Right renal pelvis (tissue), 4 donors: ENCODE data around the gene HOXC13. TPM values are rescaled to one million over a fixed set of nuclear protein-coding genes. Genes with fewer than 3 reads are reported as not detected.

Experiments used
- DNase-seq, 4 donors: peaks; one replicate each; pipeline ENCODE4 v3.0.0-alpha.2; 2013; ENCODE audit warnings: low read depth in 4 of 4, low spot score in 3 of 4, missing footprints in 1 of 4
- polyA plus RNA-seq, 4 donors: library from polyadenylated mRNA; unstranded; fragments of 120-200 nt; gene quantifications; one replicate each; pipeline ENCODE4 v1.2.1, GENCODE V29; 2013; ENCODE audit not compliant: insufficient read length in 4 of 4

HOXC13 gene
- polyA plus RNA-seq, 4 donors, result not detected

DNA sequence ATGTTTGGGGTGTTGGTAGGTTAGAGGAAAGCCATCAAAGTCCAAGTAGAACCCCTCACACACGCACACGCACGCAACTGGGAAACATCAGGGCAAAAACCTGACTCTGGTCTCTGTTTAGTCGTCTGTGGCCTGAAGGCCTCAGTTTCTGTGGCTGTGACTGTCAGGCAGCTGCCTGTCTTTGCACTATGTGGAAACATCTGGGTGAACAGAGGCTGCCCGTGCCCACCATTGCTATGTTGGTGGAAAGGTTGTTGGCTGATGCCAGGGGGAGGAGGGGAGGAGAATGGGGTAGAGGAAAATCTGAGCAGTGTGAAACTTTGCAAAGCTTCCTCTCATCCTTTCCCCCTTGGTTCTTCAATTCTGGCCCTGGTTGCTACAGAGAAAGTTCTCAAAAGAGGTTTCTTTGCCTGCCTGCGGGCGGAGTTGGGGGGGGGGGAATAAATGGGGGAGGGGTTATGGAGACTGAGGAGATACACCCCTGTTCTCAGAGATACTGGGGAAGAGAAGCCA lies 53.8 kb downstream of the HOXC13 start:
- no peak for DNase-seq

GRCh38 chr12:53993162-53994008 lies 54.8 kb downstream of the HOXC13 start:
- DNase-seq, result no peak

DNA sequence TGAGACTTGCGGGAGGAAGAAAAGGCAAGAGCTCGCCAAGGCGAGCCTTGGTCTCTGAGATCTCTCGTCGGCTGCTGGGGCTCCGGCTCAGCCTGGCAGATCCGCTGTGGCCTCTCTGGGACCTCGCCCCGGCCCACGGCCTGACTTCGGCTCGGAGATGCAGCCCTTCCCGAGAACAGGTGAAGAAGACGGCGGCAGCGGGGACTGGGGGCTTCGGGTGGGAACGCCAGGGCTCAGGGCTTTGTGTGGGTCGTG lies 55.3 kb downstream of the HOXC13 start:
- no peak for DNase-seq

DNA sequence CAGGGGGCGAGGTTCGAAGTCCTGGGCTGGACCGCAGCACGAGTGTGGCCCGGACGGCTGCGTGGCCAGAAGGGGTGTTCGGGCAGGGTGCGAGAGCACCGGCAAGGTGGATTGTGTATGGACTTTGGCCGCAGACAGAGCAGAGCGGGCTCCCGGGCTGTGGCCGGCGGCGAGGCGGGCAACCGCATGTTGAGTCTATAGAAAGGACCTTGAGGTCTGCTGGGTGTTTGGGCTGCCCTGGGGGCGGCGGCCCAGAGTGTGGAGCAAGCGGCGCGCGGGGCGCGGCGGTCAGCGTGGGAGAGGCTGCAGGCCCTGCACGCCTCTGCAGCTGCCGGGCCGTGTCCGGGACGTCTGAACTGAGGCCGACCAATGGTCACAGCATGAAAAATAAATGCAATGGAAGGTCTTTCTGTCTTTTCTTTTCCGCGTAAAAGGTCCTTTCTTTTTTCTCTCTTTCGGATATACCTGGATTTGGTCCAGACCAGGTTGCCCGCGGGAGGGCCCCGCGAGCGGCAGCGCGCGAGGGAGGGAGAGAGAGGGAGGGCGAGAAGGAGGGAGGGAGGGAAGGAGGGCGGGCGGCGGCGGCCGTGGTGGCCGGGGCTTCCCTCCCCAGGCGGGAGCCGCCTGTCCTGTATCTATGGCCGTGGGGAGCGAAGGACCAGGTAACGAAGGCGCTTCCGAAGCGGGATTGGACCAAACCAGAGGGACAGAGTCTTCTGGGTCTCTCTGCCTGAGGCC lies 55.8 kb downstream of the HOXC13 start:
- no peak for DNase-seq

DNA sequence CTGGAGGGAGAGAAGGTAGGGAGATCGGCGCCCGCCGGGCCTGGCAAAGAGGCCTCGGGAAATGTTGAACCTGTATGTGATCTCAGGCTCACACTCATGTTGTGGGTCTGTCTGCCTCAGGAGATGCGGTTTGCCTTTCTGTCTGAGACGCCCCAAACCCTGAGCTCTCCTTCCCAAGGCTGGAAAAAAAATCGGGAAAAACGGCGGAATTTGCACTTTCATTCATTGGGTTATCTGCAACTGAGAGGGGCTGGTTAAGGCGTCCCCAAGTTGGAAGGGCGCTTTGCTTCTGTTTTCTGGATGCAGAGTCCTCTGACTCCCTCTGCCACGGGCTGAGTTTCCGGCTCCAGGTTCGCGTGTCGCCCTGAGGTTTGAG lies 56.4 kb downstream of the HOXC13 start:
- no peak for DNase-seq

GRCh38 chr12:53995378-53996239 lies 57.0 kb downstream of the HOXC13 start:
- no peak for DNase-seq

Other genes with a start within 250 kb of the HOXC13 start
- 100 to 1,000 TPM; 127 to 141 (median 128) TPM for gene CALCOCO1, start 211.4 kb upstream of the HOXC13 start, polyA plus RNA-seq
- under 1 TPM in 1 of 4 donors, not detected in 3; 0.22 TPM for gene CISTR, start 186.9 kb upstream of the HOXC13 start, polyA plus RNA-seq
- under 1 TPM in 1 of 4 donors, not detected in 3; 0.03 TPM for gene HOXC12, start 16.1 kb downstream of the HOXC13 start, polyA plus RNA-seq
- gene HOXC11, start 34.3 kb downstream of the HOXC13 start, polyA plus RNA-seq, result 1 to 10 TPM; 1.4 to 4.3 (median 2.1) TPM
- 1 to 10 TPM; 1.0 to 4.1 (median 1.5) TPM for gene HOTAIR, start 36.1 kb downstream of the HOXC13 start, polyA plus RNA-seq
- 10 to 100 TPM; 59.2 to 69.0 (median 63.7) TPM for gene HOXC10, start 46.3 kb downstream of the HOXC13 start, polyA plus RNA-seq
- gene HOXC9, start 61.3 kb downstream of the HOXC13 start, polyA plus RNA-seq, result 10 to 100 TPM; 15.9 to 22.1 (median 19.7) TPM
- 1 to 10 TPM; 8.4 to 9.6 (median 8.9) TPM for gene HOXC8, start 70.2 kb downstream of the HOXC13 start, polyA plus RNA-seq
- 10 to 100 TPM; 28.5 to 36.8 (median 32.1) TPM for gene HOXC6, start 89.6 kb downstream of the HOXC13 start, polyA plus RNA-seq
- gene HOXC5, start 94.2 kb downstream of the HOXC13 start, polyA plus RNA-seq, result 1 to 10 TPM; 1.6 to 2.3 (median 1.9) TPM
- 10 to 100 TPM; 42.7 to 53.0 (median 51.1) TPM for gene HOXC4, start 115.0 kb downstream of the HOXC13 start, polyA plus RNA-seq